Activated T-cell treated with anti-CD3 and anti-CD28 coated beads for 4 hours (primary cell): ENCODE results near the gene APOC4.
"Not testable (repeated sequence)": the region's sequence is repeated elsewhere in the genome, so short reads cannot be mapped to it uniquely, and the experiment has no call there.

Source experiments
- DNase-seq: peaks from one replicate; pipeline ENCODE4 v3.0.0-alpha.2; 2020

Gene APOC4

GRCh38 chr19:44942067-44942571 lies at the start of gene APOC4:
Gene APOC4 (plus strand): TSS chr19:44942237. CDS start chr19:44942278, 41 bp downstream.
- DNase-seq: no peak

GRCh38 chr19:44892932-44893331 lies 49.1 kb upstream of the APOC4 start:
- no peak for DNase-seq

GRCh38 chr19:44893332-44894051 lies 48.5 kb upstream of the APOC4 start:
- DNase-seq: no peak

- no peak for DNase-seq
These were observed 48.0 kb upstream of the APOC4 start for GRCh38 chr19:44894052-44894400.

GRCh38 chr19:44894946-44895345 lies 47.1 kb upstream of the APOC4 start:
- DNase-seq: no peak

- DNase-seq: no peak
These were observed 44.2 kb upstream of the APOC4 start for GRCh38 chr19:44897835-44898234.

- DNase-seq: no peak
These were observed 41.5 kb upstream of the APOC4 start for GRCh38 chr19:44900328-44901244.

GRCh38 chr19:44903216-44903601 lies 38.8 kb upstream of the APOC4 start:
- no peak for DNase-seq

GRCh38 chr19:44903602-44904425 lies 38.2 kb upstream of the APOC4 start:
- DNase-seq: peak; percentile 69

- no peak for DNase-seq
These were observed 37.5 kb upstream of the APOC4 start for GRCh38 chr19:44904426-44904994.

- DNase-seq: no peak
These were observed 36.4 kb upstream of the APOC4 start, which contains the start of gene APOE for GRCh38 chr19:44905437-44906160. Gene APOE (plus strand): TSS chr19:44905796. CDS start chr19:44906625, 829 bp downstream.

- DNase-seq: no peak
These were observed 34.4 kb upstream of the APOC4 start for GRCh38 chr19:44907613-44908012.

GRCh38 chr19:44908074-44908835 lies 33.8 kb upstream of the APOC4 start:
- no peak for DNase-seq

- no peak for DNase-seq
These were observed 33.2 kb upstream of the APOC4 start for GRCh38 chr19:44908836-44909261.

- DNase-seq: no peak
These were observed 32.3 kb upstream of the APOC4 start for GRCh38 chr19:44909775-44910174.

- DNase-seq: not testable (repeated sequence)
These were observed 30.1 kb upstream of the APOC4 start for GRCh38 chr19:44911896-44912295.

- no peak for DNase-seq
These were observed 29.2 kb upstream of the APOC4 start for GRCh38 chr19:44912854-44913253.

GRCh38 chr19:44913512-44914432 lies 28.3 kb upstream of the APOC4 start:
- not testable (repeated sequence) for DNase-seq

GRCh38 chr19:44914433-44915206 lies 27.4 kb upstream of the APOC4 start, which contains the start of gene APOC1:
Gene APOC1 (plus strand): TSS chr19:44914608. CDS start chr19:44914892, 284 bp downstream.
- peak; percentile 69 for DNase-seq
